PC-3 (cell line): ENCODE data around the gene RFTN1. TPM values are rescaled to one million over a fixed set of nuclear protein-coding genes. Genes with fewer than 3 reads are reported as not detected.

ENCODE experiments used
- ATAC-seq: fragments of 200-7000 bp; cut with Tn5 transposase; 2 replicates; pipeline ENCODE4 v1.9.1; 2020; ENCODE audit warnings: mild to moderate bottlenecking, moderate library complexity
- BruUV-seq: library from RNA; stranded (reverse); fragments of 400-500 nt; replicated peaks from 2 replicates; lab custom pipeline; 2021; lab: Mats Ljungman, UMichigan
- CTCF ChIA-PET: fragments of 300-600 bp; sonication (Branson Sonifier 250); formaldehyde crosslinking; loops from one replicate; lab custom pipeline; 2022; ENCODE audit warnings: antibody characterized with exemption; lab: Charles Lee
- POLR2A ChIA-PET: fragments of 300-600 bp; sonication (Branson Sonifier 250); formaldehyde crosslinking; loops from one replicate; lab custom pipeline; 2022; ENCODE audit warnings: antibody characterized with exemption; ENCODE audit not compliant: unreplicated experiment; lab: Charles Lee
- DNase-seq: peaks from one replicate; pipeline ENCODE4 v3.0.0-alpha.2; 2015
- H2AFZ ChIP-seq: fragments of 300-600 bp; sonication (generic); 2 replicates; pipeline ENCODE4 v1.6.0; 2016; ENCODE audit warnings: antibody characterized with exemption, low read length
- H3F3A ChIP-seq: fragments of 300-600 bp; sonication (generic); one replicate; pipeline ENCODE4 v1.6.0; 2017; ENCODE audit warnings: antibody characterized with exemption, low read length, control low read depth, mild to moderate bottlenecking; ENCODE audit not compliant: unreplicated experiment
- H3K27ac ChIP-seq: fragments of 300-600 bp; sonication (generic); 2 replicates; pipeline ENCODE4 v1.5.1; 2016; ENCODE audit warnings: mild to moderate bottlenecking, low read length
- H3K27me3 ChIP-seq: fragments of 300-600 bp; sonication (generic); 2 replicates; pipeline ENCODE4 v1.6.1; 2016; ENCODE audit warnings: low read length, mixed read lengths
- H3K36me3 ChIP-seq: fragments of 300-600 bp; sonication (generic); 2 replicates; pipeline ENCODE4 v1.6.1; 2016; ENCODE audit warnings: low read depth, mixed run types, low read length, mixed read lengths
- H3K4me1 ChIP-seq: fragments of 300-600 bp; sonication (generic); 2 replicates; pipeline ENCODE4 v1.5.1; 2016; ENCODE audit warnings: low read length; ENCODE audit not compliant: insufficient read depth
- H3K4me2 ChIP-seq: fragments of 300-600 bp; sonication (generic); 2 replicates; pipeline ENCODE4 v1.6.0; 2016; ENCODE audit warnings: low read length
- H3K4me3 ChIP-seq: fragments of 300-600 bp; sonication (generic); 2 replicates; pipeline ENCODE4 v1.5.1; 2016; ENCODE audit warnings: mild to moderate bottlenecking, low read length, mixed read lengths
- H3K79me2 ChIP-seq: fragments of 300-600 bp; sonication (generic); 2 replicates; pipeline ENCODE4 v1.6.1; 2017; ENCODE audit warnings: low read length, mixed read lengths
- H3K9ac ChIP-seq: fragments of 300-600 bp; sonication (generic); 2 replicates; pipeline ENCODE4 v1.6.0; 2016; ENCODE audit warnings: mild to moderate bottlenecking, low read length
- H3K9me2 ChIP-seq: fragments of 300-600 bp; sonication (generic); replicated peaks from 2 replicates; pipeline ENCODE4 v1.6.1; 2016; ENCODE audit warnings: mixed run types, low read length, mixed read lengths
- H3K9me3 ChIP-seq: fragments of 300-600 bp; sonication (generic); 2 replicates; pipeline ENCODE4 v1.6.1; 2016; ENCODE audit warnings: low read length, mixed read lengths
- H4K20me1 ChIP-seq: fragments of 300-600 bp; sonication (generic); 2 replicates; pipeline ENCODE4 v1.6.1; 2016; ENCODE audit warnings: low read length, mixed read lengths
- EZH2 ChIP-seq: fragments of 300-600 bp; sonication (generic); IDR thresholded peaks from one replicate; pipeline ENCODE4 v1.6.1; 2017; ENCODE audit warnings: antibody characterized with exemption, mild to moderate bottlenecking, low read length; ENCODE audit not compliant: unreplicated experiment
- EZH2phosphoT487 ChIP-seq: fragments of 300-600 bp; sonication (generic); IDR thresholded peaks from 2 replicates; pipeline ENCODE4 v1.6.1; 2018; ENCODE audit warnings: mild to moderate bottlenecking, antibody characterized with exemption, low read length, borderline replicate concordance
- intact Hi-C: fragments of 100-400 bp; cut with micrococcal nuclease; formaldehyde crosslinking; loops from 2 replicates; pipeline ENCODE4 v1.9.0; 2023
- total RNA-seq: library from RNA; depleted of rRNA; stranded (reverse); fragments of >200 nt; gene quantifications from 2 replicates; pipeline ENCODE4 v1.2.3, GENCODE V29; 2014
- TF ChIP-seq, protein P1 (sequence below): fragments of 300-600 bp; sonication (generic); conservative IDR thresholded peaks from 2 replicates; pipeline ENCODE4 v1.5.1; 2017; ENCODE audit warnings: antibody characterized with exemption, low read depth, mild to moderate bottlenecking, low read length

RFTN1 gene
- total RNA-seq, 1 experiment from 2014 or later = 9.7 TPM

DNA sequence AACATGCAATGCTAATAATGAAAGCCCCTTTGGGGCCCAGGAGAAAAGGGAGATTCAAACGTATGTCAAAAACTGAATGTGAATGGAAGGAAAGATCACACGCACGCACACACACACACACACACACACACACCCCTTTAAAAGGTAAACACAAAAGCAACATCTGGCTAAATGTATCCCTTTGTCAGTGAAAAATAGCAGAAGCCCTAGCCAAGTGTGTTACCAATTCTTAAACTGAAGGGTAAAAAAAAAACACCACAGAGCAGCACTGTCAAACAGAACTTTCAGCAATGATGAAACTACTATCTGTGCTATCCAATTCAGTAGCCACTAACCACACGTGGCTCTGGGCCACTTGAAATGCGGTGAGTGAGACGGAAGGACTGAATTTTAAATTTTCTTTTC is 4.9 kb downstream of the RFTN1 start:
- no peaks in the 10 kb centered on the region for H3K79me2 ChIP-seq
- CTCF ChIA-PET = no interaction called here

DNA sequence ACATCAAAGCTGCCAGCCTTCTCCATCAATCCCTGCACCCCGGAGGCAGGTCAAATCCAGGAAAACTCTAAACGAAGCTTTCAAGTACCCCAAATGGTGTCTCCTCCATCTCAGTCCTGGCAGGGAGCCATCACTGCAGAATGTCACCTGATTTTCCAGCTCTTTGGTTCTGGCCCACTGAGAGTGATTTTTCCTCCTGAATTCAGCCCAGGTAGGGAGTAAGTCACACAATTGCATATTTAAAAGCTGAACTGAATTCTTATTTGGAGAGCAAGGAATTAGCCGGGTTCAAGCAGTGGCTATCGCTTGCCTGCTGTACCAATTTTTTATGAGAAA is 5.3 kb downstream of the RFTN1 start:
- no peaks in the 10 kb centered on the region for H3K36me3 ChIP-seq
- ChIA-PET POLR2A (no interaction called here), CTCF (no interaction called here)
- no TSS peak for BruUV-seq
- H3K9ac ChIP-seq = no peak overlapping the region
- DNase-seq = no peak
- H3K4me2 ChIP-seq = no peak overlapping the region
- no peaks in the 10 kb centered on the region for H3K9me3 ChIP-seq
- H3F3A ChIP-seq = no peaks in the 10 kb centered on the region
- TF ChIP-seq, protein P1, sequence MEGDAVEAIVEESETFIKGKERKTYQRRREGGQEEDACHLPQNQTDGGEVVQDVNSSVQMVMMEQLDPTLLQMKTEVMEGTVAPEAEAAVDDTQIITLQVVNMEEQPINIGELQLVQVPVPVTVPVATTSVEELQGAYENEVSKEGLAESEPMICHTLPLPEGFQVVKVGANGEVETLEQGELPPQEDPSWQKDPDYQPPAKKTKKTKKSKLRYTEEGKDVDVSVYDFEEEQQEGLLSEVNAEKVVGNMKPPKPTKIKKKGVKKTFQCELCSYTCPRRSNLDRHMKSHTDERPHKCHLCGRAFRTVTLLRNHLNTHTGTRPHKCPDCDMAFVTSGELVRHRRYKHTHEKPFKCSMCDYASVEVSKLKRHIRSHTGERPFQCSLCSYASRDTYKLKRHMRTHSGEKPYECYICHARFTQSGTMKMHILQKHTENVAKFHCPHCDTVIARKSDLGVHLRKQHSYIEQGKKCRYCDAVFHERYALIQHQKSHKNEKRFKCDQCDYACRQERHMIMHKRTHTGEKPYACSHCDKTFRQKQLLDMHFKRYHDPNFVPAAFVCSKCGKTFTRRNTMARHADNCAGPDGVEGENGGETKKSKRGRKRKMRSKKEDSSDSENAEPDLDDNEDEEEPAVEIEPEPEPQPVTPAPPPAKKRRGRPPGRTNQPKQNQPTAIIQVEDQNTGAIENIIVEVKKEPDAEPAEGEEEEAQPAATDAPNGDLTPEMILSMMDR = no peak
- TF ChIP-seq EZH2phosphoT487 (no peak), EZH2 (no peak)
- intact Hi-C loops = no loop called here
- no peak overlapping the region for H3K4me3 ChIP-seq
- no peaks in the 10 kb centered on the region for H3K27me3 ChIP-seq
- no peaks in the 10 kb centered on the region for H3K9me2 ChIP-seq
- no peak overlapping the region for H2AFZ ChIP-seq
- ATAC-seq = no peak
- H4K20me1 ChIP-seq = no peaks in the 10 kb centered on the region
- H3K79me2 ChIP-seq = no peaks in the 10 kb centered on the region
- no peaks in the 10 kb centered on the region for H3K4me1 ChIP-seq
- H3K27ac ChIP-seq = no peak overlapping the region

More for the DNA sequence above, 4.9 kb downstream of the RFTN1 start:
- no peaks in the 10 kb centered on the region for H3K9me2 ChIP-seq
- no peak overlapping the region for H3K9ac ChIP-seq
- DNase-seq = no peak
- no peaks in the 10 kb centered on the region for H3K9me3 ChIP-seq
- no peak overlapping the region for H3K27ac ChIP-seq
- intact Hi-C loops = no loop called here
- H3K27me3 ChIP-seq = no peaks in the 10 kb centered on the region
- H3K4me2 ChIP-seq = no peak overlapping the region
- no peaks in the 10 kb centered on the region for H3K36me3 ChIP-seq
- H3K4me1 ChIP-seq = no peaks in the 10 kb centered on the region
- no peak overlapping the region for H3K4me3 ChIP-seq
- POLR2A ChIA-PET = no interaction called here
- BruUV-seq = no TSS peak
- no peaks in the 10 kb centered on the region for H4K20me1 ChIP-seq
- no peak for ATAC-seq
- no peaks in the 10 kb centered on the region for H3F3A ChIP-seq
- H2AFZ ChIP-seq = no peak overlapping the region
- TF ChIP-seq, protein P1 = no peak
- TF ChIP-seq EZH2 (no peak), EZH2phosphoT487 (no peak)

DNA sequence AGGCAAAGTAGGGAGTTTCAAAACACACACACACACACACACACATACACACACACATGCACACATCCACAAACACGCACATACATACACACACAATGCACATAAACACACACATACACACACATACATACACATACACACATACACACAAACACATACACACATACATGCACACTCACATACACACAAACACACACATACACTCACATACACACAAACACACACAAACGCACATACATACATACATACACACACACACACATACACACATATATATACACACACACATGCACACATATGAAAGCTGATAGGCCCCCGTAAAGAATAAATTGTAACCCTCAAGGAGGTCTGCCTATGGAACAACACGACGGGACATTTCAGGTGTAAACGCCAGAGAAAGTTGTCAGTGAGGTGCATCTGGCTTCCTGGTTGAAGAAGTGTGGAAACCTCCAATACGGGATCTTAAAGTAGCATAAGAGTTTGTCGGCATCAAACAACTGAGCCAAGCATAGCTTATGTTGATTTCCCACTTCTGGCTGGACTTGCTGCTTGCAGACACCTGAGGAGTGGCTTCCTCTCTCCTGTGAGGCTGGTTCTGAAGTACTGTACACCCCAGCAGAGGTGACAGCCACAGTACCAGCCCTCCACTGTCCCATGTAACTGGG is 5.8 kb downstream of the RFTN1 start:
- no TSS peak for BruUV-seq
- CTCF ChIA-PET = no interaction called here
- POLR2A ChIA-PET = no interaction called here
- Histone ChIP-seq H4K20me1 (no peaks in the 10 kb centered on the region), H3F3A (no peaks in the 10 kb centered on the region), H3K4me3 (no peak overlapping the region), H3K27ac (no peak overlapping the region), H3K4me2 (no peak overlapping the region), H3K9ac (no peak overlapping the region), H3K4me1 (no peaks in the 10 kb centered on the region), H3K79me2 (no peaks in the 10 kb centered on the region), H3K9me3 (no peaks in the 10 kb centered on the region), H3K36me3 (no peaks in the 10 kb centered on the region), H3K9me2 (no peaks in the 10 kb centered on the region), H2AFZ (no peak overlapping the region), H3K27me3 (no peaks in the 10 kb centered on the region)
- ATAC-seq (no peak), DNase-seq (no peak)
- TF ChIP-seq EZH2 = no peak
- TF ChIP-seq, protein P1 = no peak
- no peak for TF ChIP-seq EZH2phosphoT487
- intact Hi-C loops = no loop called here
